Naive thymus-derived CD4-positive, alpha-beta T cell (primary cell): ENCODE results near the gene EIF3B. TPM values are rescaled to one million over a fixed set of nuclear protein-coding genes. Genes with fewer than 3 reads are reported as not detected.
"Not testable (repeated sequence)": the region's sequence is repeated elsewhere in the genome, so short reads cannot be mapped to it uniquely, and the experiment has no call there.

Experiments
- ATAC-seq: fragments of 150-1000 bp; cut with Tn5 transposase; 2 replicates; pipeline ENCODE4 v1.10.0; 2021; ENCODE audit warnings: mild to moderate bottlenecking, moderate library complexity
- CTCF ChIA-PET: fragments of 350-600 bp; sonication (Branson Sonifier 250); formaldehyde crosslinking; loops from one replicate; lab custom pipeline; 2021; ENCODE audit warnings: antibody characterized with exemption; lab: Charles Lee
- POLR2A ChIA-PET: fragments of 350-600 bp; sonication (Branson Sonifier 250); formaldehyde crosslinking; loops from one replicate; lab custom pipeline; 2021; ENCODE audit warnings: antibody characterized with exemption, inconsistent platforms; lab: Charles Lee
- DNase-seq, 9 donors: peaks; one replicate each; pipeline versions ENCODE4 v3.0.0 to v3.0.0-alpha.2; 2020 to 2022; ENCODE audit warnings: mixed read lengths in 1 of 9
- H3K27ac ChIP-seq: one replicate; pipeline ENCODE4 v1.7.0; 2013; ENCODE audit warnings: mild to moderate bottlenecking, low read depth, low read length, moderate library complexity
- H3K27me3 ChIP-seq, 2 donors: one replicate each; pipeline ENCODE4 v1.7.0; 2013; ENCODE audit warnings: low read length in 2 of 2, mild to moderate bottlenecking in 2 of 2, moderate library complexity in 2 of 2; ENCODE audit not compliant: control insufficient read depth in 2 of 2, insufficient read depth in 2 of 2
- H3K36me3 ChIP-seq, 3 experiments: 1 replicate in 2 of 3; 2 replicates in 1 of 3; pipeline ENCODE4 v1.7.0; 2013; ENCODE audit warnings: low read length in 3 of 3, mild to moderate bottlenecking in 3 of 3, moderate library complexity in 1 of 3; ENCODE audit not compliant: insufficient read depth in 3 of 3, control insufficient read depth in 2 of 3
- H3K4me1 ChIP-seq, 2 donors: one replicate each; pipeline ENCODE4 v1.7.0; 2013; ENCODE audit warnings: low read length in 2 of 2, mild to moderate bottlenecking in 2 of 2, moderate library complexity in 1 of 2; ENCODE audit not compliant: control insufficient read depth in 2 of 2, insufficient read depth in 2 of 2
- H3K4me3 ChIP-seq: 2 replicates; pipeline ENCODE4 v1.7.0; 2013; ENCODE audit warnings: mild to moderate bottlenecking, low read length
- H3K9me3 ChIP-seq, 3 experiments: 1 replicate in 2 of 3; 2 replicates in 1 of 3; pipeline ENCODE4 v1.7.0; 2013; ENCODE audit warnings: low read length in 3 of 3; ENCODE audit not compliant: control insufficient read depth in 2 of 3
- H3K27ac Mint-ChIP-seq, 9 donors: one replicate each; pipeline ENCODE4 v1.8.0; 2020 to 2022; ENCODE audit warnings: mixed read lengths in 9 of 9, mild to moderate bottlenecking in 8 of 9, moderate library complexity in 5 of 9, inconsistent platforms in 2 of 9
- H3K27me3 Mint-ChIP-seq, 5 donors: one replicate each; pipeline ENCODE4 v1.8.0; 2021 to 2022; ENCODE audit warnings: mixed read lengths in 5 of 5, mild to moderate bottlenecking in 1 of 5
- H3K36me3 Mint-ChIP-seq, 5 donors: one replicate each; pipeline ENCODE4 v1.8.0; 2020 to 2022; ENCODE audit warnings: mixed read lengths in 5 of 5, mild to moderate bottlenecking in 3 of 5, inconsistent platforms in 1 of 5
- H3K4me1 Mint-ChIP-seq, 7 donors: one replicate each; pipeline ENCODE4 v1.8.0; 2020 to 2022; ENCODE audit warnings: mixed read lengths in 7 of 7, mild to moderate bottlenecking in 3 of 7, inconsistent platforms in 1 of 7
- H3K4me3 Mint-ChIP-seq, 10 donors: one replicate each; pipeline ENCODE4 v1.8.0; 2020 to 2022; ENCODE audit warnings: mild to moderate bottlenecking in 10 of 10, mixed read lengths in 10 of 10, moderate library complexity in 6 of 10, inconsistent platforms in 2 of 10
- H3K9me3 Mint-ChIP-seq, 11 donors: one replicate each; pipeline ENCODE4 v1.8.0; 2020 to 2022; ENCODE audit warnings: mixed read lengths in 11 of 11, mild to moderate bottlenecking in 4 of 11, inconsistent platforms in 1 of 11, moderate library complexity in 1 of 11
- intact Hi-C, 2 donors: fragments of 100-400 bp; cut with micrococcal nuclease; formaldehyde crosslinking; loops; one replicate each; pipeline ENCODE4 v1.15.1; 2023
- polyA plus RNA-seq, 2 donors: library from polyadenylated mRNA; unstranded; fragments of 300-500 nt; fragmentation: Illumina TruSeq; gene quantifications; one replicate each; pipeline ENCODE4 v1.2.3, GENCODE V29; 2021
- total RNA-seq, 6 experiments: library from RNA in 5 of 6; stranded (reverse) in 5 of 6; gene quantifications; 1 replicate in 5 of 6; 2 replicates in 1 of 6; pipeline ENCODE4 v1.2.3 and lab custom pipeline; 2021 to 2026

The EIF3B gene
- total and polyA plus RNA-seq, 7 experiments from 2014 or later = 78.0 to 189 (median 157) TPM

DNA sequence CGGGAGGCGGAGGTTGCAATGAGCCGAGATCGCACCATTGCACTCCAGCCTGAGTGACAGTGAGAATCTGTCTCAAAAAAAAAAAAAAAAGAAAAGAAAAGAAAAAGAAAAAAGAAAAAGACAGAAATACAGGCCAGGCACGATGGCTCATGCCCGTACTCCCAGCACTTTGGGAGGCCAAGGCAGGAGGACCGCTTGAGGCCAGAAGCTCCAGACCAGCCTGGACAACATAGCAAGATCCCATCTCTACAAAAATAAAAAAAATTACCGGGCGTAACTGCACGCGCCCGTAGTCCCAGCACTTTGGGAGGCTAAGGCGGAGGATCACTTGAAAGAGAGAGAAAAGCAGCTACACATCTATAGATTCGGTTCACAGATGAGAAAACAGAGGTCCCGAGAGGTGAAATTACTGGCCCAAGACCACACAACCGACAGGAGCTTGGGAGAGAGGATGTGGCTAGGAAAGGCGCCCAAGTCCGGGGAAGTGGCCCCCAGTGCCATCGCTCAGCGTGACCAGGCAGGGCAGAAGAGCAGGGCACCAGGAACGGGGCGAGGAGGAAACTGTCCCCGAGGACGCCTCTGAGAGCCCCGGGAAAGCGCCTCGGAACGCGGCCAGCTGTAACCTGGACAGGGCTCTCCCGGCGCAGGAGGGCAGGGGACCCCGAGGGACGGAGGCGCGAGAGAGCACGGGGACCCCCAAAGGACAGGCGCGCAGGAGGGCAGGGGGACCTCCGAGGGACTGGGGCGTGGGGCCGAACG lies 41.0 kb upstream of the EIF3B start:
- peaks cover 0 to 9% (median 0%) of the 10 kb centered on the region in 5 donors for H3K36me3 Mint-ChIP-seq
- Histone ChIP-seq H3K27me3 (no peaks in the 10 kb centered on the region), H3K36me3 (no peaks in the 10 kb centered on the region), H3K4me3 (peak overlapping the region; percentile 59), H3K4me1 (no peaks in the 10 kb centered on the region), H3K27ac (peak overlapping the region; percentile 60), H3K9me3 (no peaks in the 10 kb centered on the region)
- H3K9me3 Mint-ChIP-seq = peaks cover 0 to 4% (median 0%) of the 10 kb centered on the region in 11 donors
- ChIA-PET CTCF (no interaction called here), POLR2A (no interaction called here)
- no peaks in the 10 kb centered on the region for H3K27me3 Mint-ChIP-seq
- intact Hi-C loops = loop anchor here (1.0 to 5.0 kb wide), 13 partner anchors 41 to 855 kb away; partner anchors contain the start of genes EIF3B (in 2 of the 2), TTYH3 (in 2 of the 2), CHST12 (in 1 of the 2) and LFNG (in 1 of the 2)
- DNase-seq = peak in 1 of 9 donors; percentile 17
- H3K27ac Mint-ChIP-seq = peak overlapping the region; percentile 62 to 89 (median 88)
- ATAC-seq = peak; percentile 0
- H3K4me1 Mint-ChIP-seq = peaks cover 0 to 19% (median 15%) of the 10 kb centered on the region in 7 donors
- peak overlapping the region in 7 of 10 donors; percentile 87 to 96 (median 93) for H3K4me3 Mint-ChIP-seq

- intact Hi-C loops = loop anchor here (1.0 to 5.0 kb wide), 13 partner anchors 40 to 856 kb away; partner anchors contain the start of genes EIF3B (in 2 of the 2), TTYH3 (in 2 of the 2), CHST12 (in 1 of the 2) and LFNG (in 1 of the 2)
- H3K4me3 Mint-ChIP-seq = peak within 1 kb of the TSS in 7 of 10 donors; percentile 87 to 96 (median 93)
- ChIA-PET CTCF (no interaction called here), POLR2A (no interaction called here)
- Histone ChIP-seq H3K27me3 (no peaks in the 10 kb centered on the region), H3K4me1 (no peaks in the 10 kb centered on the region), H3K36me3 (no peaks in the 10 kb centered on the region), H3K9me3 (no peaks in the 10 kb centered on the region), H3K4me3 (peak within 1 kb of the TSS; percentile 59), H3K27ac (peak within 1 kb of the TSS; percentile 60)
- peak within 1 kb of the TSS; percentile 62 to 89 (median 88) for H3K27ac Mint-ChIP-seq
- DNase-seq = peak; percentile 91 to 99 (median 94)
- ATAC-seq = peak; percentile 98
- peaks cover 0 to 9% (median 0%) of the 10 kb centered on the region in 5 donors for H3K36me3 Mint-ChIP-seq
- peaks cover 0 to 19% (median 15%) of the 10 kb centered on the region in 7 donors for H3K4me1 Mint-ChIP-seq
- H3K27me3 Mint-ChIP-seq = no peaks in the 10 kb centered on the region
- H3K9me3 Mint-ChIP-seq = peaks cover 0 to 4% (median 0%) of the 10 kb centered on the region in 11 donors
Measured at GRCh38 chr7:2314209-2314955, 40.2 kb upstream of the EIF3B start, which contains the start of gene SNX8. TSS of gene SNX8 (minus strand) at chr7:2314441. CDS start at chr7:2314421, 20 bp downstream.

GRCh38 chr7:2314956-2315530 lies 39.6 kb upstream of the EIF3B start:
- POLR2A ChIA-PET, H3K27ac Mint-ChIP-seq, H3K36me3 ChIP-seq, H3K27me3 ChIP-seq, ATAC-seq, H3K27me3 Mint-ChIP-seq, H3K9me3 Mint-ChIP-seq, DNase-seq, H3K9me3 ChIP-seq, H3K4me3 Mint-ChIP-seq, CTCF ChIA-PET, H3K36me3 Mint-ChIP-seq, H3K27ac ChIP-seq, H3K4me1 ChIP-seq: not testable (repeated sequence)
- H3K4me3 ChIP-seq = peak overlapping the region; percentile 59
- intact Hi-C loops = loop anchor here (1.0 to 5.0 kb wide), 13 partner anchors 39 to 856 kb away; partner anchors contain the start of genes EIF3B (in 2 of the 2), TTYH3 (in 2 of the 2), CHST12 (in 1 of the 2) and LFNG (in 1 of the 2)
- peaks cover 0 to 19% (median 15%) of the 10 kb centered on the region in 7 donors for H3K4me1 Mint-ChIP-seq

GRCh38 chr7:2315787-2316186 lies 38.8 kb upstream of the EIF3B start:
- no peak overlapping the region for H3K4me3 ChIP-seq
- intact Hi-C loops = loop anchor here (2.0 kb wide), 2 partner anchors 203 to 857 kb away; partner anchors contain the start of genes LFNG (in 1 of the 2) and MICALL2 (in 1 of the 2)
- Mint-ChIP-seq H3K9me3 (peaks cover 0 to 4% (median 0%) of the 10 kb centered on the region in 11 donors), H3K27me3 (no peaks in the 10 kb centered on the region), H3K27ac (no peak overlapping the region), H3K4me1 (peaks cover 0 to 19% (median 15%) of the 10 kb centered on the region in 7 donors), H3K36me3 (no peaks in the 10 kb centered on the region), H3K4me3 (no peak overlapping the region)
- H3K27me3 ChIP-seq = no peaks in the 10 kb centered on the region
- POLR2A ChIA-PET = no interaction called here
- no peaks in the 10 kb centered on the region for H3K36me3 ChIP-seq
- CTCF ChIA-PET = no interaction called here
- H3K4me1 ChIP-seq = no peaks in the 10 kb centered on the region
- no peaks in the 10 kb centered on the region for H3K9me3 ChIP-seq
- DNase-seq (no peak), ATAC-seq (no peak)
- no peak overlapping the region for H3K27ac ChIP-seq

DNA sequence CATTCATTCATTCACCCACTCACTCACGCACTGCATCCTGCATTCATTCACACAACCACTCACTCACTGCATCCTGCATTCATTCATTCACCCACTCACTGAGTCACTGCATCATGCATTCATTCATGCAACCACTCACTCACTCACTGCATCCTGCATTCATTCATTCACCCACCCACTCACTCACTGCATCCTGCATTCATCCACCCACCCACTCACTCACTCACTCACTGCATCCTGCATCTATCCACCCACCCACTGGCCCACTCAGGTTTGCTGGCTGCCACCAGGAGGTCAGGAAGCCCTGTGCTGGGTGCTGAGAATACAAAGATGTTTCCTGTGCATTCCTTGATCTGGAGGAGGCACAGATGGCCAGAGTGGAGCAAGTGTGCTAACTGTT lies 38.0 kb upstream of the EIF3B start:
- Mint-ChIP-seq H3K4me1 (peaks cover 0 to 17% (median 15%) of the 10 kb centered on the region in 7 donors), H3K4me3 (no peak overlapping the region), H3K36me3 (no peaks in the 10 kb centered on the region), H3K9me3 (peaks cover 0 to 4% (median 0%) of the 10 kb centered on the region in 11 donors), H3K27ac (no peak overlapping the region), H3K27me3 (no peaks in the 10 kb centered on the region)
- Histone ChIP-seq H3K4me1 (no peaks in the 10 kb centered on the region), H3K27ac (no peak overlapping the region), H3K27me3 (no peaks in the 10 kb centered on the region), H3K36me3 (no peaks in the 10 kb centered on the region), H3K9me3 (no peaks in the 10 kb centered on the region), H3K4me3 (no peak overlapping the region)
- CTCF ChIA-PET = no interaction called here
- POLR2A ChIA-PET = no interaction called here
- no peak for ATAC-seq
- intact Hi-C loops = no loop called here
- DNase-seq = no peak
